HepG2 (cell line): ENCODE results near the gene APBB3. TPM values are rescaled to one million over a fixed set of nuclear protein-coding genes. Genes with fewer than 3 reads are reported as not detected.

ENCODE experiments used
- ADNP ChIP-seq: sonication (generic); formaldehyde crosslinking; IDR thresholded peaks from 2 replicates; pipeline ENCODE4 v1.4.0; 2020; ENCODE audit warnings: missing genetic modification reagents
- ETS1 ChIP-seq: sonication (generic); formaldehyde crosslinking; IDR thresholded peaks from 2 replicates; pipeline ENCODE4 v1.4.0; 2020; ENCODE audit warnings: missing genetic modification reagents
- MBNL3 ChIP-seq: fragments of 250-450 bp; sonication (Bioruptor Pico); conservative IDR thresholded peaks from 2 replicates; pipeline ENCODE4 v1.8.0; 2022; ENCODE audit warnings: mild to moderate bottlenecking, inconsistent platforms
- MLXIP ChIP-seq: sonication (generic); formaldehyde crosslinking; IDR thresholded peaks from 2 replicates; pipeline ENCODE4 v1.9.0; 2021; ENCODE audit warnings: missing genetic modification reagents, borderline replicate concordance
- NFIB ChIP-seq: sonication (generic); formaldehyde crosslinking; IDR thresholded peaks from 2 replicates; pipeline ENCODE4 v1.9.0; 2021; ENCODE audit warnings: missing genetic modification reagents, mild to moderate bottlenecking, borderline replicate concordance
- POLR2AphosphoS2 ChIP-seq: IDR thresholded peaks from 2 replicates; pipeline ENCODE4 v1.6.1; 2011; ENCODE audit warnings: low read depth, low read length, improper control_type of control experiment
- POLR2AphosphoS5 ChIP-seq: IDR thresholded peaks from 2 replicates; pipeline ENCODE4 v1.6.1; 2012; ENCODE audit warnings: low read depth, low read length
- SRSF9 ChIP-seq: fragments of 200-400 bp; formaldehyde crosslinking; IDR thresholded peaks from 2 replicates; pipeline ENCODE4 v1.6.1; 2018; ENCODE audit warnings: borderline replicate concordance, mild to moderate bottlenecking, low read depth, low read length; ENCODE audit not compliant: insufficient read depth, poor library complexity, severe bottlenecking
- ZNF282 ChIP-seq: fragments of 450-650 bp; IDR thresholded peaks from 2 replicates; pipeline ENCODE4 v1.6.1; 2018; ENCODE audit not compliant: partially characterized antibody
- ZNF350 ChIP-seq: sonication (generic); formaldehyde crosslinking; IDR thresholded peaks from 2 replicates; pipeline ENCODE4 v1.4.0; 2020; ENCODE audit warnings: mild to moderate bottlenecking, low read depth, missing genetic modification reagents, borderline replicate concordance
- ZNF567 ChIP-seq: sonication (generic); formaldehyde crosslinking; IDR thresholded peaks from 2 replicates; pipeline ENCODE4 v1.8.1; 2023; ENCODE audit warnings: mild to moderate bottlenecking, missing genetic modification reagents, borderline replicate concordance
- ZNF607 ChIP-seq: sonication (generic); formaldehyde crosslinking; IDR thresholded peaks from 2 replicates; pipeline ENCODE4 v1.5.1; 2020; ENCODE audit warnings: missing genetic modification reagents, mild to moderate bottlenecking, borderline replicate concordance
- ZNF616 ChIP-seq: sonication (generic); formaldehyde crosslinking; IDR thresholded peaks from 2 replicates; pipeline ENCODE4 v1.5.0; 2020; ENCODE audit warnings: low read depth, mild to moderate bottlenecking, missing genetic modification reagents
- ZNF775 ChIP-seq: sonication (generic); formaldehyde crosslinking; IDR thresholded peaks from 2 replicates; pipeline ENCODE4 v1.4.0; 2020; ENCODE audit warnings: missing genetic modification reagents, mild to moderate bottlenecking, moderate library complexity, borderline replicate concordance
- ZNF879 ChIP-seq: sonication (generic); formaldehyde crosslinking; IDR thresholded peaks from 2 replicates; pipeline ENCODE4 v1.8.1; 2023; ENCODE audit warnings: missing genetic modification reagents
- ZSCAN25 ChIP-seq: sonication (generic); formaldehyde crosslinking; IDR thresholded peaks from 2 replicates; pipeline ENCODE4 v1.8.0; 2022; ENCODE audit warnings: mild to moderate bottlenecking, missing genetic modification reagents
- ZUFSP ChIP-seq: sonication (generic); formaldehyde crosslinking; IDR thresholded peaks from 2 replicates; pipeline ENCODE4 v1.9.0; 2021; ENCODE audit warnings: missing genetic modification reagents, mild to moderate bottlenecking, borderline replicate concordance
- polyA plus RNA-seq, 8 experiments: library from polyadenylated mRNA; depleted of rRNA in 3 of 8; stranded (reverse) in 7 of 8; unstranded in 1 of 8; fragments of >200 nt; fragmentation: Illumina TruSeq in 4 of 8; extraction: Trizol in 4 of 8; gene quantifications; 2 replicates each; pipeline versions ENCODE4 v1.2.1 to v1.2.3, GENCODE V29; 2011 to 2016; ENCODE audit warnings: low read depth in 4 of 8, missing spikeins in 1 of 8, mixed read lengths in 1 of 8; ENCODE audit not compliant: insufficient read depth in 1 of 8
- total RNA-seq, 5 experiments: library from RNA; depleted of rRNA; stranded (reverse); fragments of >200 nt; fragmentation: Illumina TruSeq; extraction: Trizol; gene quantifications; 2 replicates each; pipeline ENCODE4 v1.2.3, GENCODE V29; 2016; ENCODE audit warnings: low read depth in 1 of 5
- TF ChIP-seq, protein P1 (sequence below): sonication (generic); formaldehyde crosslinking; IDR thresholded peaks from 2 replicates; pipeline ENCODE4 v1.4.0; 2020; ENCODE audit warnings: missing genetic modification reagents, borderline replicate concordance

Gene APBB3
- total and polyA plus RNA-seq, 2 of the 13 experiments (the other 11 are each of a cell fraction or from before 2014, with no cell fraction given) = 0.38 to 0.78 TPM

DNA sequence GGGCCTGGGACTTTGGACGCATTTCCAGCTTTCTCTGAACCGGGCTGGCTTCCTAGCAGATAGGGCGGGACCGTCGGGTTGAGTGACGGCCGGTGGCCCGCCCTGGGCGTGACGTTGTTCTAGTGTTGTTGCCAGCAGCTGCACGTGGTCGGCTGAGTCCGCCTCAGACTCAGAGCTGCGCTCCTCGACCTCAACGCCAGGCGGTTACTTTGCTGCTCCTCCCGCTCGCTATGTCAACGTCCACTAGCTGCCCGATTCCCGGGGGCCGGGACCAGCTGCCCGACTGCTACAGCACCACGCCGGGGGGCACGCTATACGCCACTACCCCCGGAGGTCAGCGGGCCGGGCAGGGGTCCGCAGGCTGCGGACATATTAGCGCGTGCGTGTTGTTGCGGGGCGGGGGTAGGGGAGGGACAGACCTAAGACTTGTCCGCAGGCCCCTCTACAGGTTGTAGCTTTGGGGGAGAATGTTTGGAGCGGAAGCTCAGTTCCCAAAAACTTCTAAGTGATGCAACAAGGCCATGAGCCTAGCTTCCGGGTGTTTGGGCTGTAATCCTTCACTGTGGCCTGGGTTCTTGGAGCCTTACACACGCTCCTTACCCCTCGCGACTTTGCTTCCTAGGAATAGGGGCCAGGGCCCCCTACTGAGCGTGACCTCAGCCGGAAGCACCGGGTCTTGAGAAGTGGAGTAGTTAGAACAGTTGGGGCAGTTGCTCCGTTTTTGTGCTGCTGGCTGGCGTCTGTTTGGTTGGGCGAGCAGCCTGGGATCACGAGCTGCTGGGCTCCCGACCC is 16.7 kb downstream of the APBB3 start, which contains the start of gene EIF4EBP3 (continued):
- no peak for TF ChIP-seq ETS1
- TF ChIP-seq ZNF282 = no peak
- TF ChIP-seq ZNF350 (CRISPR knock-in tag) = peak; percentile 73
- no peak for TF ChIP-seq ZNF607 (CRISPR knock-in tag)
- no peak for TF ChIP-seq MLXIP (CRISPR knock-in tag)
- TF ChIP-seq ZSCAN25 (CRISPR knock-in tag) = peak; percentile 68; the same call in 1 of the 2 replicates
- peak; percentile 76; the same call in 1 of the 2 replicates for TF ChIP-seq ZNF567 (CRISPR knock-in tag)
- TF ChIP-seq NFIB = no peak
- peak; percentile 60; the same call in 1 of the 2 replicates for TF ChIP-seq POLR2AphosphoS5
- TF ChIP-seq ZNF879 = no peak
- TF ChIP-seq ZNF775 (CRISPR knock-in tag) = no peak
- no peak for TF ChIP-seq MBNL3 (CRISPR knock-in tag)
- TF ChIP-seq ADNP (CRISPR knock-in tag) = no peak
- no peak for TF ChIP-seq ZNF616 (CRISPR knock-in tag)
- no peak for TF ChIP-seq POLR2AphosphoS2
- no peak for TF ChIP-seq SRSF9
- TF ChIP-seq ZUFSP (CRISPR knock-in tag) = no peak
- TF ChIP-seq, protein P1, sequence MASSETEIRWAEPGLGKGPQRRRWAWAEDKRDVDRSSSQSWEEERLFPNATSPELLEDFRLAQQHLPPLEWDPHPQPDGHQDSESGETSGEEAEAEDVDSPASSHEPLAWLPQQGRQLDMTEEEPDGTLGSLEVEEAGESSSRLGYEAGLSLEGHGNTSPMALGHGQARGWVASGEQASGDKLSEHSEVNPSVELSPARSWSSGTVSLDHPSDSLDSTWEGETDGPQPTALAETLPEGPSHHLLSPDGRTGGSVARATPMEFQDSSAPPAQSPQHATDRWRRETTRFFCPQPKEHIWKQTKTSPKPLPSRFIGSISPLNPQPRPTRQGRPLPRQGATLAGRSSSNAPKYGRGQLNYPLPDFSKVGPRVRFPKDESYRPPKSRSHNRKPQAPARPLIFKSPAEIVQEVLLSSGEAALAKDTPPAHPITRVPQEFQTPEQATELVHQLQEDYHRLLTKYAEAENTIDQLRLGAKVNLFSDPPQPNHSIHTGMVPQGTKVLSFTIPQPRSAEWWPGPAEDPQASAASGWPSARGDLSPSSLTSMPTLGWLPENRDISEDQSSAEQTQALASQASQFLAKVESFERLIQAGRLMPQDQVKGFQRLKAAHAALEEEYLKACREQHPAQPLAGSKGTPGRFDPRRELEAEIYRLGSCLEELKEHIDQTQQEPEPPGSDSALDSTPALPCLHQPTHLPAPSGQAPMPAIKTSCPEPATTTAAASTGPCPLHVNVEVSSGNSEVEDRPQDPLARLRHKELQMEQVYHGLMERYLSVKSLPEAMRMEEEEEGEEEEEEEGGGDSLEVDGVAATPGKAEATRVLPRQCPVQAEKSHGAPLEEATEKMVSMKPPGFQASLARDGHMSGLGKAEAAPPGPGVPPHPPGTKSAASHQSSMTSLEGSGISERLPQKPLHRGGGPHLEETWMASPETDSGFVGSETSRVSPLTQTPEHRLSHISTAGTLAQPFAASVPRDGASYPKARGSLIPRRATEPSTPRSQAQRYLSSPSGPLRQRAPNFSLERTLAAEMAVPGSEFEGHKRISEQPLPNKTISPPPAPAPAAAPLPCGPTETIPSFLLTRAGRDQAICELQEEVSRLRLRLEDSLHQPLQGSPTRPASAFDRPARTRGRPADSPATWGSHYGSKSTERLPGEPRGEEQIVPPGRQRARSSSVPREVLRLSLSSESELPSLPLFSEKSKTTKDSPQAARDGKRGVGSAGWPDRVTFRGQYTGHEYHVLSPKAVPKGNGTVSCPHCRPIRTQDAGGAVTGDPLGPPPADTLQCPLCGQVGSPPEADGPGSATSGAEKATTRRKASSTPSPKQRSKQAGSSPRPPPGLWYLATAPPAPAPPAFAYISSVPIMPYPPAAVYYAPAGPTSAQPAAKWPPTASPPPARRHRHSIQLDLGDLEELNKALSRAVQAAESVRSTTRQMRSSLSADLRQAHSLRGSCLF (CRISPR knock-in tag) = no peak
